AG10803 (cell line): ENCODE results near the gene PELO.

Source experiments
- DNase-seq: peaks from one replicate; pipeline ENCODE4 v3.0.0; 2010; ENCODE audit warnings: low read depth
- H3K4me3 ChIP-seq: 2 replicates; pipeline ENCODE4 v1.5.1; 2011; ENCODE audit warnings: mild to moderate bottlenecking, low read length, control low read depth
- TF ChIP-seq, protein P1 (sequence below): conservative IDR thresholded peaks from 2 replicates; pipeline ENCODE4 v1.5.1; 2011; ENCODE audit warnings: mild to moderate bottlenecking, low read length, control low read depth, inconsistent platforms

Gene PELO

GRCh38 chr5:52771343-52772039 lies 16.2 kb upstream of the PELO start:
- DNase-seq: no peak
- TF ChIP-seq, protein P1, sequence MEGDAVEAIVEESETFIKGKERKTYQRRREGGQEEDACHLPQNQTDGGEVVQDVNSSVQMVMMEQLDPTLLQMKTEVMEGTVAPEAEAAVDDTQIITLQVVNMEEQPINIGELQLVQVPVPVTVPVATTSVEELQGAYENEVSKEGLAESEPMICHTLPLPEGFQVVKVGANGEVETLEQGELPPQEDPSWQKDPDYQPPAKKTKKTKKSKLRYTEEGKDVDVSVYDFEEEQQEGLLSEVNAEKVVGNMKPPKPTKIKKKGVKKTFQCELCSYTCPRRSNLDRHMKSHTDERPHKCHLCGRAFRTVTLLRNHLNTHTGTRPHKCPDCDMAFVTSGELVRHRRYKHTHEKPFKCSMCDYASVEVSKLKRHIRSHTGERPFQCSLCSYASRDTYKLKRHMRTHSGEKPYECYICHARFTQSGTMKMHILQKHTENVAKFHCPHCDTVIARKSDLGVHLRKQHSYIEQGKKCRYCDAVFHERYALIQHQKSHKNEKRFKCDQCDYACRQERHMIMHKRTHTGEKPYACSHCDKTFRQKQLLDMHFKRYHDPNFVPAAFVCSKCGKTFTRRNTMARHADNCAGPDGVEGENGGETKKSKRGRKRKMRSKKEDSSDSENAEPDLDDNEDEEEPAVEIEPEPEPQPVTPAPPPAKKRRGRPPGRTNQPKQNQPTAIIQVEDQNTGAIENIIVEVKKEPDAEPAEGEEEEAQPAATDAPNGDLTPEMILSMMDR: no peak

GRCh38 chr5:52772668-52773067 lies 15.0 kb upstream of the PELO start:
- TF ChIP-seq, protein P1: no peak
- no peak for DNase-seq
- H3K4me3 ChIP-seq: no peak overlapping the region

More at GRCh38 chr5:52771343-52772039, 16.2 kb upstream of the PELO start:
- no peak overlapping the region for H3K4me3 ChIP-seq

DNA sequence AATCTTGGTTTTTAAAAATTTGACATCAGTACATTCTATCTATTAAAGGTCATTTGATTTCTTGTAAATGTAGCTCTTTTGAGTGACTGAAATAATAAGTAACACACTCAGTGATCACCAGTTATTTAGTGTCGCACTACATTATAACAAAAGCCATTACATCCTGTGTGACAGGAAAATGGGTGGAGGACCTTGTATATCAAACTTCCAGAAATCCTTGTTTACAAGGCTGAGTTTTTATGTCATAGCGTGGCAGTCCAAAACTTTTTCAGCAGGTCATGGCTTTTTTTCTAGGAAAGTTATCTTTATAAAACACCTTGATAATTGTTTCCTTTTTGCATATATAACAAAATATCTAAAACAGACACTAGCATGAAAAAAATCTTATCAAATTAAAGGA lies 14.4 kb upstream of the PELO start:
- TF ChIP-seq, protein P1: no peak
- DNase-seq: no peak
- H3K4me3 ChIP-seq: no peak overlapping the region

DNA sequence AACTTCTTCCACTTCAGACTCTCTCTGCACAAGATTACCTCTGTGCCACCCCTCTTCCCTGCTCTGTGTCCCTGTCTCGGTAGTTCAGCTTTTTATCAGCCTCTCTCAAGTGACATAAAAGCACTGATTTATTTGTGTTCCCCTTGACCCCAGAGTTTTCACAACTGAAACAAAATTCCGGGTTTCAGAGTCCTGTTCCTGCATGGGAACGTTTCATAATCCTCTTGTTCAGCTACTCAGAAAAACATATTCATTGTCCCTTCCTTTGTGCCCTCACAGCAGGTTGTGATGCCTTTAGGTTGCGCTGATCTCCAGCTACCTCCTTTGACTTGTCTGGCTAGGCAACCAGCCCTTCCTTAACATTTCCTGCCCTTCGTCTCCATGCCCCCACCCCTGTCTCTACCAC lies 13.7 kb upstream of the PELO start:
- no peak overlapping the region for H3K4me3 ChIP-seq
- DNase-seq: no peak
- TF ChIP-seq, protein P1: no peak

- TF ChIP-seq, protein P1: no peak
- DNase-seq: no peak
- H3K4me3 ChIP-seq: no peak overlapping the region
These were observed 11.6 kb upstream of the PELO start for GRCh38 chr5:52776116-52776515.

- no peak for DNase-seq
- TF ChIP-seq, protein P1: no peak
- no peak overlapping the region for H3K4me3 ChIP-seq
These were observed 10.5 kb upstream of the PELO start for GRCh38 chr5:52777186-52777585.

GRCh38 chr5:52778781-52779180 lies 8.9 kb upstream of the PELO start:
- TF ChIP-seq, protein P1: no peak
- DNase-seq: no peak
- no peak overlapping the region for H3K4me3 ChIP-seq
